Neural cell (in vitro differentiated cells): Measurements from ENCODE around the gene TSNAX. TPM values are rescaled to one million over a fixed set of nuclear protein-coding genes. Genes with fewer than 3 reads are reported as not detected.

Experiments
- H2AFZ ChIP-seq: fragments of 200-600, 300-800 bp; sonication (generic), shearing (Covaris generic); 2 replicates; pipeline ENCODE4 v1.6.0; 2014; ENCODE audit warnings: low read depth, mild to moderate bottlenecking, antibody characterized with exemption, low read length, moderate library complexity
- H3F3A ChIP-seq: fragments of 200-600 bp; shearing (Covaris generic); 2 replicates; pipeline ENCODE4 v1.6.1; 2016; ENCODE audit warnings: mild to moderate bottlenecking, moderate library complexity, mixed read lengths, antibody characterized with exemption, low read length; ENCODE audit not compliant: insufficient read depth, poor library complexity, severe bottlenecking
- H3K27ac ChIP-seq: fragments of 200-600, 300-800 bp; sonication (generic), shearing (Covaris generic); 2 replicates; pipeline ENCODE4 v1.5.1; 2014; ENCODE audit warnings: mild to moderate bottlenecking, low read length, moderate library complexity
- H3K27me3 ChIP-seq: fragments of 300-800, 200-600 bp; sonication (generic), shearing (Covaris generic); 2 replicates; pipeline ENCODE4 v1.6.0; 2014; ENCODE audit warnings: mild to moderate bottlenecking, low read depth, low read length, moderate library complexity; ENCODE audit not compliant: insufficient read depth
- H3K36me3 ChIP-seq: fragments of 300-800, 200-600 bp; sonication (generic), shearing (Covaris generic); 2 replicates; pipeline ENCODE4 v1.5.1; 2014; ENCODE audit warnings: mild to moderate bottlenecking, antibody characterized with exemption, low read length, moderate library complexity; ENCODE audit not compliant: insufficient read depth
- H3K4me2 ChIP-seq: fragments of 300-800, 200-600 bp; sonication (generic), shearing (Covaris generic); 2 replicates; pipeline ENCODE4 v1.6.0; 2014; ENCODE audit warnings: mild to moderate bottlenecking, low read length
- H3K4me3 ChIP-seq: fragments of 300-800, 200-600 bp; sonication (generic), shearing (Covaris generic); 2 replicates; pipeline ENCODE4 v1.5.1; 2014; ENCODE audit warnings: mild to moderate bottlenecking, low read length, moderate library complexity
- H3K79me2 ChIP-seq: fragments of 200-600 bp; shearing (Covaris generic); replicated peaks from 2 replicates; pipeline ENCODE4 v1.6.0; 2014; ENCODE audit warnings: mild to moderate bottlenecking, low read length, moderate library complexity; ENCODE audit not compliant: insufficient read depth
- H3K9ac ChIP-seq: fragments of 300-800, 200-600 bp; sonication (generic), shearing (Covaris generic); 2 replicates; pipeline ENCODE4 v1.6.1; 2016; ENCODE audit warnings: mild to moderate bottlenecking, low read length, mixed read lengths
- H3K9me2 ChIP-seq: fragments of 200-600 bp; shearing (Covaris generic); 2 replicates; pipeline ENCODE4 v1.6.1; 2016; ENCODE audit warnings: mild to moderate bottlenecking, low read length, mixed read lengths; ENCODE audit not compliant: insufficient read depth
- H3K9me3 ChIP-seq: fragments of 200-600, 300-800 bp; sonication (generic), shearing (Covaris generic); 2 replicates; pipeline ENCODE4 v1.6.1; 2016; ENCODE audit warnings: mild to moderate bottlenecking, mixed run types, low read length, moderate library complexity, mixed read lengths
- H4K20me1 ChIP-seq: fragments of 200-600 bp; shearing (Covaris generic); 2 replicates; pipeline ENCODE4 v1.6.1; 2016; ENCODE audit warnings: mild to moderate bottlenecking, mixed run types; ENCODE audit not compliant: insufficient read depth
- CTCF ChIP-seq: fragments of 450-650 bp; IDR thresholded peaks from 2 replicates; pipeline ENCODE4 v1.5.1; 2014; ENCODE audit warnings: antibody characterized with exemption, mild to moderate bottlenecking, moderate library complexity; ENCODE audit not compliant: poor library complexity, severe bottlenecking
- EP300 ChIP-seq: fragments of 450-650 bp; conservative IDR thresholded peaks from 2 replicates; pipeline ENCODE4 v1.6.1; 2014; ENCODE audit warnings: antibody characterized with exemption, mild to moderate bottlenecking, moderate library complexity; ENCODE audit not compliant: poor library complexity, severe bottlenecking
- EZH2 ChIP-seq: fragments of 200-600, 300-800 bp; shearing (Covaris generic), sonication (generic); IDR thresholded peaks from 2 replicates; pipeline ENCODE4 v1.6.1; 2014; ENCODE audit warnings: antibody characterized with exemption, low read length, borderline replicate concordance, mild to moderate bottlenecking; ENCODE audit not compliant: insufficient read depth, poor library complexity, severe bottlenecking
- MXI1 ChIP-seq: fragments of 450-650 bp; conservative IDR thresholded peaks from 2 replicates; pipeline ENCODE4 v1.6.1; 2014; ENCODE audit warnings: antibody characterized with exemption, mild to moderate bottlenecking; ENCODE audit not compliant: poor library complexity, severe bottlenecking
- POLR2AphosphoS5 ChIP-seq: IDR thresholded peaks from 2 replicates; pipeline ENCODE4 v1.6.1; 2012
- RAD21 ChIP-seq: fragments of 450-650 bp; conservative IDR thresholded peaks from 2 replicates; pipeline ENCODE4 v1.6.1; 2014; ENCODE audit warnings: antibody characterized with exemption, mild to moderate bottlenecking, moderate library complexity
- SMC3 ChIP-seq: fragments of 450-650 bp; conservative IDR thresholded peaks from 2 replicates; pipeline ENCODE4 v1.6.1; 2014; ENCODE audit warnings: antibody characterized with exemption, mild to moderate bottlenecking, moderate library complexity; ENCODE audit not compliant: poor library complexity
- TAF1 ChIP-seq: IDR thresholded peaks from 2 replicates; pipeline ENCODE4 v1.6.1; 2012; ENCODE audit warnings: low read depth
- polyA plus RNA-seq: library from polyadenylated mRNA; depleted of rRNA; stranded (reverse); fragments of >200 nt; gene quantifications from 2 replicates; pipeline ENCODE4 v1.2.3, GENCODE V29; 2014
- TF ChIP-seq, protein P1 (sequence below): IDR thresholded peaks from 2 replicates; pipeline ENCODE4 v1.6.1; 2012; ENCODE audit warnings: borderline replicate concordance

The TSNAX gene
- polyA plus RNA-seq, 1 donor from 2014 or later, result 55.2 TPM

DNA sequence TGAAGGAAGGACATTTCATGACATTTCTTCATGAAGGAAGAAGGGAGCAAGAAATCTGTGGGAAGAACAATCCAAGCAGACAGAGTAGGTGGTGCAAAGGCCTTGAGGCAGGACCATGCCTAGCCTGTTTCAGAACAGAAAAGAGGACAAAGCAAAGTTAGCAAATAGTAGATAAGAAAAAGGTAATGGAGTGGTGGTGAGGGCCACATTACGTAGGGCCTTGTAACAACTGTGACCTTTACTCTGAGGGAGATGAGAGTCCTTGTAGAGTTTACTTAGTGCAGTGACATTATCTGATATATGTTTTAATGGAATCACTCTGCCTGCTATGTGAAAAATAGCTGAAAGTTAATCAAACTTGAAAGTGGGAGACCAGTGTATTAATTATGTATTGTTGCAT, 6.4 kb upstream of the TSNAX start:
- Histone ChIP-seq H3K9me3 (no peaks in the 10 kb centered on the region), H3K4me3 (no peak overlapping the region), H3K4me2 (no peak overlapping the region), H3K27ac (no peak overlapping the region), H3F3A (no peaks in the 10 kb centered on the region), H4K20me1 (no peaks in the 10 kb centered on the region), H3K79me2 (no peaks in the 10 kb centered on the region), H3K27me3 (no peaks in the 10 kb centered on the region), H2AFZ (no peak overlapping the region), H3K9me2 (no peaks in the 10 kb centered on the region), H3K9ac (no peak overlapping the region), H3K36me3 (no peaks in the 10 kb centered on the region)
- TF ChIP-seq, protein P1, sequence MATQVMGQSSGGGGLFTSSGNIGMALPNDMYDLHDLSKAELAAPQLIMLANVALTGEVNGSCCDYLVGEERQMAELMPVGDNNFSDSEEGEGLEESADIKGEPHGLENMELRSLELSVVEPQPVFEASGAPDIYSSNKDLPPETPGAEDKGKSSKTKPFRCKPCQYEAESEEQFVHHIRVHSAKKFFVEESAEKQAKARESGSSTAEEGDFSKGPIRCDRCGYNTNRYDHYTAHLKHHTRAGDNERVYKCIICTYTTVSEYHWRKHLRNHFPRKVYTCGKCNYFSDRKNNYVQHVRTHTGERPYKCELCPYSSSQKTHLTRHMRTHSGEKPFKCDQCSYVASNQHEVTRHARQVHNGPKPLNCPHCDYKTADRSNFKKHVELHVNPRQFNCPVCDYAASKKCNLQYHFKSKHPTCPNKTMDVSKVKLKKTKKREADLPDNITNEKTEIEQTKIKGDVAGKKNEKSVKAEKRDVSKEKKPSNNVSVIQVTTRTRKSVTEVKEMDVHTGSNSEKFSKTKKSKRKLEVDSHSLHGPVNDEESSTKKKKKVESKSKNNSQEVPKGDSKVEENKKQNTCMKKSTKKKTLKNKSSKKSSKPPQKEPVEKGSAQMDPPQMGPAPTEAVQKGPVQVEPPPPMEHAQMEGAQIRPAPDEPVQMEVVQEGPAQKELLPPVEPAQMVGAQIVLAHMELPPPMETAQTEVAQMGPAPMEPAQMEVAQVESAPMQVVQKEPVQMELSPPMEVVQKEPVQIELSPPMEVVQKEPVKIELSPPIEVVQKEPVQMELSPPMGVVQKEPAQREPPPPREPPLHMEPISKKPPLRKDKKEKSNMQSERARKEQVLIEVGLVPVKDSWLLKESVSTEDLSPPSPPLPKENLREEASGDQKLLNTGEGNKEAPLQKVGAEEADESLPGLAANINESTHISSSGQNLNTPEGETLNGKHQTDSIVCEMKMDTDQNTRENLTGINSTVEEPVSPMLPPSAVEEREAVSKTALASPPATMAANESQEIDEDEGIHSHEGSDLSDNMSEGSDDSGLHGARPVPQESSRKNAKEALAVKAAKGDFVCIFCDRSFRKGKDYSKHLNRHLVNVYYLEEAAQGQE, result no peak
- no peak for TF ChIP-seq MXI1
- no peak for TF ChIP-seq POLR2AphosphoS5
- no peak for TF ChIP-seq SMC3
- TF ChIP-seq CTCF, result no peak
- TF ChIP-seq TAF1, result no peak
- TF ChIP-seq EZH2, result no peak
- TF ChIP-seq EP300, result no peak
- TF ChIP-seq RAD21, result no peak

GRCh38 chr1:231522931-231523642, 5.4 kb upstream of the TSNAX start:
- no peak for TF ChIP-seq MXI1
- TF ChIP-seq, protein P1, result no peak
- TF ChIP-seq EZH2, result no peak
- no peak for TF ChIP-seq POLR2AphosphoS5
- Histone ChIP-seq H3K9me3 (no peaks in the 10 kb centered on the region), H2AFZ (no peak overlapping the region), H3K27ac (no peak overlapping the region), H4K20me1 (no peaks in the 10 kb centered on the region), H3K79me2 (no peaks in the 10 kb centered on the region), H3F3A (no peaks in the 10 kb centered on the region), H3K36me3 (no peaks in the 10 kb centered on the region), H3K4me3 (no peak overlapping the region), H3K9ac (no peak overlapping the region), H3K27me3 (no peaks in the 10 kb centered on the region), H3K9me2 (no peaks in the 10 kb centered on the region), H3K4me2 (no peak overlapping the region)
